ENCODE measurements around the gene NFIC.

The NFIC gene

DNA sequence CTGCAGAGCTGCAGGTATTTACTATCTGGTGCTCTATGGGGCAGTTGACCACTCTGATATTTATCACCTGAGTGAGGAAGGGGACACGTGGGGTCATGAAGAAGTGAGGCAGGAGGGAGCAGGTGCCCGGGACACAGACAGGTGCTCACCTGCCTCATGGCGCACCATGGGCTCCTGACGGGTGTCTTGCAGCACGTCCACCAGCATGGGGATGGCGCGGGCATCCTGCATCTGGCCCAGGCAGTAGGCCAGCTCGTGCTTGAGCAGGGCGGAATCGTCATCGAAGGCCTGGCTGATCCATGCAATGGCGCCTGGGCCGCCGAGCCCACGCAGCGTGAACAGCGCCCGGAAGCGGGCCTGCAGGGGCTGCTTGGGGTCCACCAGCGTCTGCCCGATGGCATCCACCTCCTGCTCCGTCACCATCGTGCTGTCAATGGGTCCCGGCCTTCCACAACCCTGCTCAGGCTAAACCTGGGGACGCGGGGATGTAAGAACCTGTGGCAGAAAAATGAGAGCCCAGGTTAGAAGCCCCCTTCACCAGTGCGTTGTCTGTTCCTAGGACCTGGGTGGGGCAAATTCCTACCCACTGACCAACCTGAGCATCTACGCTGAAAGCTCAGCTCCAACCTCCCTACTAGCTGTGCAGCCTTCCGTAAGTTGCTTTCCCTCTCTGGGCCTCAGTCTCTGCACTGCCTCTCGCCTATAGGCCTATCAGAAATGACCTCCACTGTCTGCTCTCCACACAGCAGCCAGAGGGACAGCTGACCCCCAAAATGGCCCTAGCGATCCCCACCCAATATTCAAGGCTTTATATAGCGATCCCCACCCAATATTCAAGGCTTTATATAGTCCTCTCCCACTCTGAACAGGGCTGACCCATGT is 130.2 kb downstream of the NFIC start:
- H3K9me3 ChIP-seq (ENCODE audit: low read depth, low read length), result no peaks in the 10 kb centered on the region
- DNase-seq (ENCODE audit: low read depth, low spot score), result no peak
- no peak overlapping the region for H3K4me3 ChIP-seq
- no peak overlapping the region for H3K9ac ChIP-seq (ENCODE audit: insufficient read length)
- H3K27ac ChIP-seq, result no peak overlapping the region
- no peak for TF ChIP-seq POLR2AphosphoS5 (IDR thresholded peaks at IDR 0.05; ENCODE audit: borderline replicate concordance, low read depth, low read length)
- no peak for TF ChIP-seq FOXP2 (optimal IDR thresholded peaks at IDR 0.05; ENCODE audit: control extremely low read depth, extremely low read length, insufficient read depth)
- no peak for TF ChIP-seq EZH2 (IDR thresholded peaks at IDR 0.05)
- peaks cover 23% of the 10 kb centered on the region; the same call in 1 of the 2 replicates for H3K36me3 ChIP-seq (ENCODE audit: insufficient read depth, low read length)

DNA sequence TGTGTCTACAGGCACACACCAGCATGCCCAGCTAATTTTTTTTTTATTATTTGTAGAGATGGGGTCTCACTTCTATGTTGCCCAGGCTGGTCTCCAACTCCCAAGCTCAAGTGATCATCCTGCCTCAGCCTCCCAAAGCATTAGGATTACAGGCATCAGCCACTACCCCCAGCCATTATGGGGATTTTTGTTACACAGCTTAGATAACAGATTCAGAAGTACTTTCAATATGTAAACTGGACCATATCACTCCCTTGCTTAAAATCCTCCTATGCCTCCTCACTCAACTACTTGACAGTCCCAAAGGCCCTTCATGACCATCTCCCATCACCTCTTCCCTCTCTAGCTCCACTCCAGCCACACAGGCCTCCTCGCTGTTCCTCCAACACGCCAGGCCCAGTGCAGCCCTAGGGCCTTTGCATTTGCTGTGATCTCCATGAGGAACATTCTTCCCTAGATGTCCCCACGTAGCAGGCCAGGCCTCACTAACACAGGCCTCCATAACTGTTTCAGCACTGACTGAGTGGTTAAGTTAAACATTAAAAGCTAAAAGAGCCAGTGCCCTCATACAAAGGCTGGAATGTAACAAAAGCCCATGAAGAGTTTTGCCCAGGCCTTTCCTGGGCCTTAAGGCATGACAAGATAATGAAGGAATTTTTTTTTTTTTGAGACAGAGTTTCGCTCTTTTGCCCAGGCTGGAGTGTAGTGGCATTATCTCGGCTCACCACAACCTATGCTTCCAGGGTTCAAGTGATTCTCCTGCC is 131.6 kb downstream of the NFIC start:
- Histone ChIP-seq H3K9me3 (ENCODE audit: low read depth, low read length) (no peaks in the 10 kb centered on the region), H3K36me3 (ENCODE audit: insufficient read depth, low read length) (peaks cover 16% of the 10 kb centered on the region; the same call in 1 of the 2 replicates), H3K9ac (ENCODE audit: insufficient read length) (no peak overlapping the region)

DNA sequence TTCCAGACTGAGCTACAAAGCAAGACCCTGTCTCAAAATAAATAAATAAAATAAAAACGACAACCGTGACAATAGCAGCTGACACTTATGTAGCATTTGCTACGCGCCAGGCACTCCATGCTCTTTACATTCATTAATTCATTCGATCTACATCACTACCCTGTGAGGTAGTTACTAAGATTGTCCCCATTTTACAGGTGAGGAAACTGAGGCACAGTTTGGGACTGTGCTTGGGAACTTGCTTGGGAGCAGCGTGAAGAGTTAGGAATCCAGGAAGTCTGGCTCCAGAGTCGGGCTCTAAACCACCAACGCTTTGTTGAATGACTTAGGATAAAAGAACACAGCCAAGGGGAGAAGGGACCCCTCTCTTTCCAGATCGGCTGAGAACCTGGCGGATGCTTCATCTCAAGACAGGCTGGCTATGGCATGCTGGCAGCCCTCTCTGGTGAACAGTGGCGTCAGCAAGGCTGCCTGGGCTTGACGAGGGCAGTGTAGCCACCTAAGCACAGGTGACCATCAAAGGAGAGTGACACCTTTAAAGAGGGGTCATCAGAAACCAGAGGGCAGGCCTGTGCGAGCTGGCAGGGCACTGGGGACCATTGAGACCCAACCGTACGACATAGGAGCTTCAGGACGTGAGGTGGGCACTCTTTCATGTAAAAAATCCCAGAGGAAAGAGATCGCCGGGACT is 133.5 kb downstream of the NFIC start:
- H3K36me3 ChIP-seq (ENCODE audit: insufficient read depth, low read length), result peaks cover 11% of the 10 kb centered on the region; the same call in 1 of the 2 replicates
- peak overlapping the region; percentile 100 for H3K27ac ChIP-seq
- no peak for TF ChIP-seq POLR2AphosphoS5 (IDR thresholded peaks at IDR 0.05; ENCODE audit: borderline replicate concordance, low read depth, low read length)
- TF ChIP-seq EZH2 (IDR thresholded peaks at IDR 0.05), result no peak
- TF ChIP-seq FOXP2 (optimal IDR thresholded peaks at IDR 0.05; ENCODE audit: control extremely low read depth, extremely low read length, insufficient read depth), result no peak
- peak overlapping the region; percentile 100 for H3K9ac ChIP-seq (ENCODE audit: insufficient read length)
- no peak for DNase-seq (ENCODE audit: low read depth, low spot score)
- no peaks in the 10 kb centered on the region for H3K9me3 ChIP-seq (ENCODE audit: low read depth, low read length)
- H3K4me3 ChIP-seq, result peak overlapping the region; percentile 97

More for the DNA sequence above, 131.6 kb downstream of the NFIC start:
- Histone ChIP-seq H3K4me3 (no peak overlapping the region), H3K27ac (no peak overlapping the region)
- no peak for TF ChIP-seq POLR2AphosphoS5 (IDR thresholded peaks at IDR 0.05; ENCODE audit: borderline replicate concordance, low read depth, low read length)
- TF ChIP-seq EZH2 (IDR thresholded peaks at IDR 0.05), result no peak
- no peak for TF ChIP-seq FOXP2 (optimal IDR thresholded peaks at IDR 0.05; ENCODE audit: control extremely low read depth, extremely low read length, insufficient read depth)
- DNase-seq (ENCODE audit: low read depth, low spot score), result no peak

DNA sequence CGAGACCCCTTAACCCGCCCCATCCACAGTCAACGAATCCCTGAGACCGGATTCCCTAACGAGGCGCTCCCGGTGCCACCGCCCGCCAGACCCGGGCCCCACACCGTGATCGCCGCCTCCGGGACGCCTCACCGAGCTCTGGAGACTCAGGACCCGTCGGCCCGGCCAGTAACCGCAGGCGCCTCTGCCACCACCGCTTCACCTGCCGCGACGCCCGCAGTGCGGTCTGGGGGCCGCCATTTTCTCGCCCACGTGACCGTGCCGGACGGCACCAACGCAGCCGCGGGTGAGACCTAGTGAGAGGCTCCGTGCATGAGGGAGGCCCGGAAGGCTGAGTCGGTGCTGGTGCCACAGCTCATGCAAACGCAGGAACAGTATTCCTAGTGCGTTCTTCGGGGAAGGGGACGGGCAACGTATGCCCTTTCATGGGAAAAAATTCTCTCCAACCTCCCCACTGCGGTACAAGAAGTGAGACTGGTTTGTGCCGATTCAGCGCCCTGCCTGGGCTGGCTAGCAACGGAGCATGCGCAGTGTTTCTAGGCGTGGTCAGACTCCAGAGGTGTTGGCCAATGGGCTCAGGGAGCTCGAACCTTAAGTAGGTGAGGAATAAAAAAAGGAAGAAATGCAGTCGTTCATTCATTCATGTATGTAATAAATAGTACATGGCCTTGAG is 134.2 kb downstream of the NFIC start, which contains the start of gene DOHH:
Gene DOHH (minus strand): TSS at position 246 of the 673 bp plus-strand sequence. CDS start 3,860 bp downstream, outside the sequence.
- peak; percentile 96 for DNase-seq (ENCODE audit: low read depth, low spot score)
- no peaks in the 10 kb centered on the region for H3K9me3 ChIP-seq (ENCODE audit: low read depth, low read length)

DNA sequence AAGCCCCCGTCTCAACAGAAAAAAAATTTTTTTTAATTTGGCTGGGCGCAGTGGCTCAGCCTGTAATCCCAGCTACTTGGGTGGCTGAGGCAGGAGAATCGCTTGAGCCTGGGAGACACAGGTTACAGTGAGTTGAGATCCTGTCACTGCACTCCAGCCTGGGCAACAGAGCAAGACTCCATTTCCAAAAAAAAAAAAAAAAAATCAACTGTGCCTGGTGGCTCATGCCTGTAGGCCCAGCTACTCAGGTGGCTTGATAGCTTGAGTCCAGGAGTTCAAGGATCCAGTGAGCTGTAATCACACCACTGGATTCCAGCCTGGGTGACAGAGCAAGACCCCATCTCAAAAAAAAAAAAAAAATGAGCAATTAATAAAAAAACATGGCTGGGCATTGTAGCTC is 135.4 kb downstream of the NFIC start:
- Histone ChIP-seq H3K4me3 (no peak overlapping the region), H3K27ac (no peak overlapping the region), H3K9ac (ENCODE audit: insufficient read length) (no peak overlapping the region), H3K9me3 (ENCODE audit: low read depth, low read length) (no peaks in the 10 kb centered on the region), H3K36me3 (ENCODE audit: insufficient read depth, low read length) (peaks cover 4% of the 10 kb centered on the region; the same call in 1 of the 2 replicates)
- no peak for DNase-seq (ENCODE audit: low read depth, low spot score)
- TF ChIP-seq POLR2AphosphoS5 (IDR thresholded peaks at IDR 0.05; ENCODE audit: borderline replicate concordance, low read depth, low read length) (no peak), FOXP2 (optimal IDR thresholded peaks at IDR 0.05; ENCODE audit: control extremely low read depth, extremely low read length, insufficient read depth) (no peak), EZH2 (IDR thresholded peaks at IDR 0.05) (no peak)

More for the DNA sequence above, 134.2 kb downstream of the NFIC start, which contains the start of gene DOHH:
- peak; percentile 83 for TF ChIP-seq POLR2AphosphoS5 (IDR thresholded peaks at IDR 0.05; ENCODE audit: borderline replicate concordance, low read depth, low read length)
- no peak for TF ChIP-seq EZH2 (IDR thresholded peaks at IDR 0.05)
- peak; percentile 12 for TF ChIP-seq FOXP2 (optimal IDR thresholded peaks at IDR 0.05; ENCODE audit: control extremely low read depth, extremely low read length, insufficient read depth)
- H3K9ac ChIP-seq (ENCODE audit: insufficient read length), result peak within 1 kb of the TSS; percentile 100
- peak within 1 kb of the TSS; percentile 97 for H3K4me3 ChIP-seq
- peak within 1 kb of the TSS; percentile 100 for H3K27ac ChIP-seq
- peaks cover 11% of the 10 kb centered on the region; the same call in 1 of the 2 replicates for H3K36me3 ChIP-seq (ENCODE audit: insufficient read depth, low read length)

DNA sequence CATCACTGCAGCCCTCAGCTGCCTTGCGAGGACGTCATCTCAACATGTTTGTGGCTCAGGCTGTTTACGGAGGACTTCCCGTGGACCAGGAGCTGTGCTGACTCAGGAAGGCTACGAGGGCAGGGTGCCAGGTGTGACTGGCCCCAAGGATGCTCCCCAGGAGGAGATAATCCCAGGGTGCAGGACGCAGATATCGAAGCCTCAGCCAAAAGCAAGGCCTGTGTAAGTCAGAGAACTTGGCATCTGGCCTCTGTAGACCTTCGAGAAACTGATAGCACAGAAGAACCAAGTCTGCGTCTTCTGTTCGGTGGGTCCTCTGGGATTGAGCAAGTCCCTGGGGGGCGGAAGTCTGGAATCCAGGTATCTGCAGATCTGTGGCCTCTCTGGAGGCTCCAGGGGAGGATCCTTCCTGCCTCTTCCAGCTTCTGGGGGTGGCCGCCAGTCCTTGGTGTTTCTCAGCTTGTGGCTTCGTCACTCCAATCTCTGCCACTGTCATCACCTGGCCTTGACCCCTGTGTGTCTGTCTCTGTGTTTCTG is 136.7 kb downstream of the NFIC start:
- Histone ChIP-seq H3K9ac (ENCODE audit: insufficient read length) (no peak overlapping the region), H3K4me3 (no peak overlapping the region)

DNA sequence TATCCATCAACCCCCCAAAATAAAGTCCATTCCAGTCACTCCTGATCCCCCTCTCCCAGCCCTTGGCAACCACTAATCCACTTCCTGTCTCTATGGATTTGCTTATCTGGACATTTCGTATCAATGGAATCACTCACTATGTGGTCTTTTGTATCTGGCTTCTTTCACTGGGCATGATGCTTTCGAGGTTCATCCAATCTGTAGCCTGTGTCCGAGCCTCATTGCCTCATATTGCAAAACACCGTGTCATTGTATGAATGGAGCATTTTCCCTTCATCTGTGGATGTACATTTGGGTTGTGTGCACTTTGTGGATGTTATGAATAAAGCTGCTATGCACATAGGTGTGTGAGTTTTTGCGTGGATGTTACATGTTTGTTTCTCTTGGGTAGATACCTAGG is 138.4 kb downstream of the NFIC start:
- TF ChIP-seq EZH2 (IDR thresholded peaks at IDR 0.05) (no peak), FOXP2 (optimal IDR thresholded peaks at IDR 0.05; ENCODE audit: control extremely low read depth, extremely low read length, insufficient read depth) (no peak), POLR2AphosphoS5 (IDR thresholded peaks at IDR 0.05; ENCODE audit: borderline replicate concordance, low read depth, low read length) (no peak)
- Histone ChIP-seq H3K4me3 (no peak overlapping the region), H3K9ac (ENCODE audit: insufficient read length) (no peak overlapping the region), H3K27ac (peak overlapping the region; percentile 94), H3K36me3 (ENCODE audit: insufficient read depth, low read length) (peaks cover 12% of the 10 kb centered on the region; the same call in 1 of the 2 replicates), H3K9me3 (ENCODE audit: low read depth, low read length) (no peaks in the 10 kb centered on the region)
- no peak for DNase-seq (ENCODE audit: low read depth, low spot score)

More for the DNA sequence above, 136.7 kb downstream of the NFIC start:
- Histone ChIP-seq H3K27ac (no peak overlapping the region), H3K36me3 (ENCODE audit: insufficient read depth, low read length) (no peaks in the 10 kb centered on the region), H3K9me3 (ENCODE audit: low read depth, low read length) (no peaks in the 10 kb centered on the region)
- TF ChIP-seq EZH2 (IDR thresholded peaks at IDR 0.05), result no peak
- DNase-seq (ENCODE audit: low read depth, low spot score), result no peak

Data from SK-N-MC (cell line).